HK-2 (cell line): Measurements from ENCODE around the gene ACSL4.
A peak's percentile ranks its signal among the peaks of the same experiment; 100 is the strongest.
"Not testable (repeated sequence)": the region's sequence is repeated elsewhere in the genome, so short reads cannot be mapped to it uniquely, and the experiment has no call there.

Experiments used
- DNase-seq: peaks from one replicate; pipeline ENCODE4 v3.0.0-alpha.2; 2018; ENCODE audit not compliant: unreplicated experiment

Gene ACSL4

GRCh38 chrX:109732807-109733612 lies at the start of gene ACSL4:
Gene ACSL4 (minus strand): TSS chrX:109733257. CDS start chrX:109683363, 49,894 bp downstream.
- DNase-seq = peak; percentile 86

DNA sequence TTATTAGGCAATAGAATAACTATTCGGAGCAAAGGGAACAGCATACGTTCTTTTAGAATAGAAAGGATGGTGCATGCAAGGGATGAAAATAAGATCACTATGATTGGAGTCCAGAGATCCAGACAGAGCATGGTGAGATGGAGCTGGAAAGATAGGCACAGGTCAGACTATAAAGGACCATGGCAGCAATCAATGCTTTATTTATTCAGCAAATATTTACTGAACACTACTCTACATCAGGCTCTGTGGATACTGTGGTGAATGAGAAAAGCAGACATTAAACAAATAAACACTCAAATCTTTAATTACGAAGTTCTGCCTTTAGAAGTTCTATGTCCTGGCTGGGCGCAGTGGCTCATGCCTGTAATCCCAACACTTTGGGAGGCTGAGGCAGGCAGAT lies 44.7 kb upstream of the ACSL4 start:
- no peak for DNase-seq

DNA sequence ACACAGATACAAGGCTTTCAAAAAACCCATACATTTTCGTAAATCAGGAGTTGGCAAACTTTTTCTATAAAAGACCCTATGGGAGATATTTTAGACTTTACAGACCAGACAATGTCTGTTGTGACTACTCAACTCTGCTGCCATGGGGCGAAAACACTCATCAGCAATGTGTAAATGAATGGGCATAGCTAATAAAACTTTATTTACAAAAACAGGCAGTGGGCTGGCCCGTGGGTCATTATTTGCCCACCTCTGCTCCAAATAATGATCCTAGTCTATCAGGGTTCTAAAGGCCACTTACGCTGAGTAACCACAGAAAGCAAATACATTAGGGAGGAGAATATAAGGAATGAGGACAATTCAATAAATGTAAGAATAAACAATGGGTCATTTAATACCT lies 43.9 kb upstream of the ACSL4 start:
- no peak for DNase-seq

DNA sequence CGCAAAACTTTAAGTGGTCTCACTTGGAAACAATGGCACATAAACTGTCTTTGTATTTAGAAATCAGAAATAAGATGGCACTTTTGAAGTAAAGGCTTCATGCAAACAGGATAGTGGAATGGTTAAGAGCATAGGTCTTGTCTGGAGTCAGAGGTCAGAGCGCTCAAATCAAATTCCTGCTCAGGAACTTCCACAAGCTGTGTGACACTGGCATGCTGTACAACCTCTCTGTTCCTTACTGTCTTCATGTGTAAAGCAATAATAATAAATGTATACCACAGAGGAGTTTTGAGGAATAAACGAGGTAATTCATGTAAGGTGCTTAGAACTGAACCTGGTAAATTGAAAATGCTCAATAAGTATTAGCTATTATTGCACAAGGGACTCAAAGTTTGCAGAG lies 43.4 kb upstream of the ACSL4 start:
- no peak for DNase-seq

DNA sequence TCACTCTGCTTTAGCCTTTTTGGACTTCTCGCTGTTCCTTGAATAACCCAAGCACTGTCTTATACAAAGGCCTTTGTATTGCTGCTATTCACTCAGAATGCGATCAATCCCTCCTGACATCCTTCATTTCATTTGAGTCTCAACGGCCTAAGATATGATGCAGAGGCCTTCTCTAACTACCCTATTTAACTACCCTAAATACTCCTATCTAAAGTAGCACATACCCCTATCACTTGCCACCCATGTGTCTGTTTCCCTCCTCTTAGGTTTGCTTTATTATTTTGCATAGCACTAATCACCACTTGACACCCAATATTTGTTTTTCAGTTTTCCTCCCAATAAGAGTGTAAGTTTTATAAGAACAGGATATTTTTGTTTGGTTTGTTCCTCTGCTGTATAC lies 42.3 kb upstream of the ACSL4 start:
- no peak for DNase-seq

- peak; percentile 12 for DNase-seq
Measured at GRCh38 chrX:109774706-109775105, 41.6 kb upstream of the ACSL4 start.

DNA sequence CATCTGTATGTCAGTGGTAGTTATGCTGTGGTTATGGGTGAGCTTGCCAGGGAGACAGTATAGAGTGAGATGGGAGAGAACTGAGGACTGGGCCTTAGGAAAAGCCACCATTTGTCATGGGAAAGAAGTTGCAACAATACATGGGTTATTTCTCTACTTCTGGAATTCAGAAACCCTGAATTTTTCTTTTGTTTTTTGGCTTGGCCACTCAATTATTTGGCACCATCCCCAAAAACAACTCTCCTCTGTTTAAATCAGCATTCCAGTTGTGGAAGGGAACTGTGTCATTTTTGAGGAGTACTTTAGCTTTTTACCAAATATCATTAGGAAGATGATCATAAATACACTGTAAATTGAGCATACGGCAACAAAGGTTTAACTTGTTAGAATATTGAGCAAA lies 41.1 kb upstream of the ACSL4 start:
- DNase-seq = no peak

DNA sequence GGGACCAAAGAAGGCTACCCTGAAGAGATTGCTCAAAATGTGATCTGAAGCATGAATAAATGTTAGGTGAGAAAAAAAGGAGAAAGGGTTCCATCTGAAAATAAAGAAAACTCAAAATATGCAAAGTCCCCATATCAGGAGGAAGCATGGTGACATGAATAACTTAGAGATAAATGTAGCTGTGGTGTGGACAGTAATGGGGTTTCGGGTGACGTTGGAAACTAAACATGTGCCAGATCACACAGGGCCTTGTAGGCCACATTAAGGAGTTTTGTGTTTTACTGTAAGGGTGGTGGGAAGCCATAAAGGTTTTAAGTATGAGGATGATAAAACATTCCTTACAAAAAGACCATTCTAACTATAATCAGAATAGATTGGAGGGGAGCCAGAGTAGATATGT lies 40.3 kb upstream of the ACSL4 start:
- no peak for DNase-seq

DNA sequence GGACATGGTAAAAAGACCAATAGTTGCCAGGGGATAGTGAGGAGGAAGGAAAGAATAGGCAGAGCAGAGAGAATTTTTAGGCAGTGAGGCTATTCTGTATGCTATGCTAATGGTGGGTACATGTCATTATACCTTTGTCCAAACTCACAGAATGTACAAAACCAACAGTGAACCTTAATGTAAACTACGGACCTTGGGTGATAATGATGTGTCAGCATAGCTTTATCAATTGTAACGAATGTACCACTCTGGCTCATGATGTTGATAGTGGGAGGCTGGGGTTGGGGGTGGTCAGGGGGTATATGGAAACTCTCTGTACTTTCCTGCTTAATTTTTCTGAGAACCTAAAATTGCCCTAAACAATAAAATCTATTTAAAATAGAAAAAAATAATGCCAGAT lies 37.7 kb upstream of the ACSL4 start:
- DNase-seq = no peak

DNA sequence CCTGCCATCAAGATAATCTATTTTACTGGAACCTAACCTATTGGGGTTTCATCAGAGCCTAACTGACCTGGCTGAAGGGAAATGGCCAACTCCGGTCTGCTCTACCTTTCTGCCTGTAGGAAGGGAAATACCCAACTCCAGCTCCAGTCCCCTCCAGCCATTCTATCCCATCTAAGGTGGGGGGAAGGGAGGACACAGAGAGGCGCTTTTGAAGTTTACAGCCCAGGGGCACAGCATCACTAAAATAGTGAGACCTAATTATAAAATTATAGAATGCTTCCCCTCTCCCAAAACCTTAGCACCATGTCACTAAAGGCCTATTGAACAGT lies 27.8 kb upstream of the ACSL4 start:
- no peak for DNase-seq

DNA sequence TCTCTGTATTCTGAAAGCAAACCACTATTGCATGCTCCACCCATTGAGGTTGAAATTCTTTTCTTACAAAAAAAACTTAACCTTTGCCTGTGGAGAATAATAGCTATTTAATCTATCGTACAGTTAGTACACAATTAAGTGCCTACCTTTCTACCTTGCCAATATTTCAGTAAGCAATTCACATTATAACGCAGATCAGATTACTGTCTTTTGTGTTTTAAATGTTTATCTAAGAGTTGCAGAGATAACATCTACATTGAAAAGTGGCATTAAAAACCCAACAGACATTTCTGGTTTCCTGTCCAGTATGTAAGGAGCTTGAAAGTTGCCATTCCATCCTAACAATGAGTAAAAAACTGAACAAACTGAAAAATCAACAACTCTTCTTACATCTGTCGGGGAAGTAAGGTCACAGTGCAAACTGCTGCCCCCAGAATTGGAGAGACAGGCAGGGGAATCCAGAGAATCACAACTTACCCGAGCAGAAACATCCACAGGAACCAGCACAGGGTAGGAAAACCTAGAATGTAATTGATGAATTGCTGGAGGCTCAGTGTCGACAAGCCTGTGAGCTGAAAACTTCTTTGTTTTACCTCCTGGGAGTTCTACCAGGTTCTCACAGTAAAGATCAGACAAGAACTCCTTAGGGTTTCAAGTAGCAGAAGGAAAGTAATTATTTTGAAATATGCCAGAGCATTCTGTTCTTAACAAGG lies 27.3 kb upstream of the ACSL4 start:
- DNase-seq = no peak

DNA sequence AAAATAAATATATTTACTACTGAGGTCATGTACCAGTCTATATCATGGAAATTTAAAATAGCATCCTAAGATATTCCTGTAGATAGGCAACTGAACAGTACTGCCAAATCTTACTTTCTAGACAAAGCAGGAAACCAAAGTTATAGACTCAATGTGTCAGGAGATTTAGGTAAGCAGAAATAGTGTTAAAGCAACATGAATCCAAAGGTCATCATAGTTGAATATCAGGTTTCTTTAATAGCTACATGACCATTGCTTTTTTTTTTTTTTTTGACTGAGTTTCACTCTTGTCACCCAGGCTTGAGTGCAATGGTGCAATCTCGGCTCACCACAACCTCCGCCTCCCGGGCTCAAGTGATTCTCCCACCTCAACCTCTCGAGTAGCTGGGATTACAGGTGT lies 20.2 kb upstream of the ACSL4 start:
- DNase-seq = no peak

GRCh38 chrX:109751698-109752097 lies 18.6 kb upstream of the ACSL4 start:
- DNase-seq = no peak

GRCh38 chrX:109749207-109749606 lies 16.1 kb upstream of the ACSL4 start:
- DNase-seq = no peak

DNA sequence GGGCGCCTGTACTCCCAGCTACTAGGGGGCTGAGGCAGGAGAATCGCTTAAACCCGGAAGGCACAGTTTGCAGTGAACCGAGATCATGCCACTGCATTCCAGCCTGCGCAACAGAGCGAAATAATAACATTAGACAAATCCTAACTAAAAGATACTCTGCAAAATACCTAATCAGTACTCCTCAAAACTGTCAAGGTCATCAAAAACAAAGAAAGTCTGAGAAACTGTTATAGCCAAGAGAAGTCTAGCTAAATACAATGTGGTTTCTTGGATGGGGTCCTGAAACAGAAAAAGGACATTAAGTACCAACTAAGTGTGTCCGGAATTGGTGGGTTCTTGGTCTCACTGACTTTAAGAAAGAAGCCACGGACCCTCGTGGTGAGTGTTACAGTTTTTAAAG lies 14.6 kb upstream of the ACSL4 start:
- no peak for DNase-seq

DNA sequence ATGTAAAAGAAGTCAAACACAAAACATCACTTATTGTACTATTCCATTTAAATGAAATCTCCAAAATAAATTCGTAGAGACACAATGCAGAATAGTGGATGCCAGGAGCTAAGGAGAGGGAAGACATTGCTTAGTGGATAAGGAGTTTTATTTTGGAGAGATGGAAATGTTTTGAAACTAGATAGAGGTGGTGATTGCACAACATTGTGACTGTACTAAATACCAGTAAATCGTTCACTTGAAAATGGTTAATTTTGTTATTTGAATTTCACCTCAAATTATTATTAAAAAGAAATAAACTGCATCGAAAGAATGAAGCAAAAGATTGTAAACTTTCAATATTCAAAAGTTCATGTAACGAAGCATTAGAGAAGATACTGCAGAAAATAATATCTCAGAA lies 9.7 kb upstream of the ACSL4 start:
- DNase-seq = no peak

DNA sequence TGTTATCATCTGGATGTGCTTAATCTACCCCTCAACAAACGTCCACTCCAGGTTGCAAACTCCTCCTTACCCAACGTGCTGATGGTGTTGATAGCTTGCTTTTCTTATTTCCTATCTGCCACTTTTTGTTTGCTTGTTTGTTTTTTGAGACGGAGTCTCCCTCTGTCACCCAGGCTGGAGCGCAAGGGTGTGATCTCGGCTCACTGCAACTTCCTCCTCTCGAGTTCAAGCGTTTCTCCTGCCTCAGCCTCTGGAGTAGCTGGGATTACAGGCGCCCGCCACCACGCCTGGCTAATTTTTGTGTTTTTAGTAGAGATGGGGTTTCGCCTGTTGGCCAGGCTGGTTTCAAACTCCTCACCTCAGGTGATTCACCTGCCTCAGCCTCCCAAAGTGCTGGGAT lies 7.8 kb upstream of the ACSL4 start:
- not testable (repeated sequence) for DNase-seq

DNA sequence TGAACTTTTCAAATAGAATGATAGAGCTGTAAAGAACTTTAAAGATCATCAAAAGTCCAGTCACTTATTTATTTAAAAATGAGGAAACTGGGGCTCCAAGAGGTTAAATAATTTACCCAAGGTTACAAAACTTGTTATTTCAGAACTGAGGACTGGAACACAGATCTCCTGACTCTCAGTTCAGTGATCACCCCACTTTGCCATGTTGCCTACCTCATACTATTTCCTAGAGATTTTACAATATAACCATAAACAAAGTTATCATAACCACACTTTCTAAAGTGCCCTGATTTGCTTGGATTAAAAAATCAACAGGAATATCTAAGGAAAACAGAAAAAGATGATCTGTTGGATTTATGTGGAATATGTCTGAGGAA lies 7.4 kb upstream of the ACSL4 start:
- no peak for DNase-seq

DNA sequence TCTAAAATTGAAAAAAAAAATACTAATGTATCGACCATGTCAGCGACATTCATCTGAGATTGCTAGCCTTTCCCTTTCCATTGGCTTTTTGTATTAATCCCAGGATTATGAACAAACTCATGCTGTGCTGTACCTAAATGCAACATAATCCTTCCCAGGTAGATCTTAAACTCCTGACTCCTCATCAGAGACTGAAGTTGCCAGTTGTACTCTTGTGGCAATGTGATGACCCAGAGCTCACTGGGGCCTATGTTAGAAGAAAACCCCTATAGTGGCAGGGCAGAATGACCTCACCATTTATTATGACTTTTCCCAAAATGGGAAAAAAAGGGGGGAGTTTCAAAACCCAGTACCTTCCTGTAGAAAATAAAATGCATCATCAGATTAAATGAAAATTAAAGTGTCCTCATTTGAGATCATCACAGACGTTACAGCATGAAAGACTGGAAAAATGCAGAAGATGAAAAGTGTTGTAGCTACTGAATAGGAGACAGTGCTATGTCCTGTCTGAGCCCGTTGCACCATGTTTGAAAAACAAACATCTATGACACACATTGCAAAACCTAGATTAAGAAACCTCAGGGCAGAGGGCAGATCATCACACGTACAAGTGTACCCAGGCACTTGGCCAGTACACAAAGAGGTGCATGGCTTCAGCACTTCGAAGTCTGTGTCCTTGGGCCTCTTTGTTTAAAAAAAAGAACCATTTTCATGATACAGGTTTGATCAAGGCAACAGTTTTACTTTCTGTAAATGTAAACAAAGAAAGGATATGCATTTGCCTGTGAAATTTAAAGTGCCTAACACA lies 6.8 kb upstream of the ACSL4 start:
- DNase-seq = no peak

DNA sequence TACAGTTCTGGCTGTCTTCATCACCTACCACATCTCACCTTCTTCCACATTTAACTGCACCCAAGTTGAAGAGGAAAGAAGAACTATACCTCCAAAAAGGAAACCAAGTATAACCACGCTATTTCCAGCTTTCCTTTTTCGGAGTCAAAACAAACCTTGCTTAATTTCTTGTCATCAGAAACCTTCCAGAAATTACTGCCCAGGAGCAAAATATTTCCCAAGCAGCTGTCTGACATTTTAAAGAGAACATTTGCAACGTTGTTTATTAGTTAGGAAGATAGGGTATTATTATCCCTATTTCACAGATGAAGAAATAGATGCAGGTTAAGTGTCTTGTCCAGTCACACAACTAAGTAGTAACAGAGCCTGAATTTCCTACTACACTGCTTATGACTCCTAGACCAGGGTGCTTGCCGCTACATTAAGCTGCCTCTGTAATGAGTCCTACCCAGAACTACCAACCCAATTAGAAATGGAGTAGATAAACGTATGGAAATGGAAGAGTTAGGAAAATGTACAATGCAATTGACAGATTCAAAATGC lies 2.2 kb upstream of the ACSL4 start:
- DNase-seq = no peak

GRCh38 chrX:109733613-109734083 lies 591 bp upstream of the ACSL4 start:
- no peak for DNase-seq

DNA sequence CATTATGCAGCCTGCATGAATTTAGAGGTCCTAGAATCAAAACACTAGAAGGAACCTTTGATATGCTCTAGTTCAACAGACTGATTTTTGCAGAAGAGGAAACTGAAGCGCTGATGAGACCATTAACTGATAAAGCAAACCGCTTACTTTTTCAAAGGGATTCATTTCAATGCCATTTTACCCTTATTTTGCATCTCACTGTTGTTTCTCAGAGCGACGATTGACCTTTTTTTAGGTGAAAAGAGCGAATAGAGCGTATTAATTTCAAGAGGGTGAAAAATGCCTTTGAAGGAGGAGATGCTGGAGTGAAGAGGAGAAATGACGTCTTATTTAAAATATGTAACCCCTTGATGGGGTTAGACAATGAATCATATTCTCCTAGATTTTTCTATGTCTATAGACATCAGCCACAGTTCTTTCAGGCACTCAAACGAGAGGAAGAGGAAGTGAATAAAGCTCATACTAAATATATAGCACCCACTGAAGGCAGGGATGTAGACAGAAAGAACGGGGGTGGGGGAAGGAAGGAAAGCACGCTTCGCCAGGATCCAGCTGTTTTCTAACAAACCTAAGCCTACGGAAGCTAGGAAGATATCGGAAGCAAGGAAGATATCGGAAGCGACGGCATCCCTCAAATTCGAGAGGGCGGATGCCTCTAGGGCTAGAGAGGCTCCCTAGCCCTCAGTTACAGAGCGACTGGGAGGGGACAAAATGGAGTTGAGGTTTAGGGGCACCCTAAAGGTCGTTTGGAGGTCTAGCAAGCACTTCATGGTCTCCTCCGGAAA lies 848 bp downstream of the ACSL4 start:
- peak; percentile 25 for DNase-seq
